Activated CD4-positive, CD25-positive, alpha-beta regulatory T cell treated with anti-CD3 and anti-CD28 coated beads, Interleukin-2, amount 50 U/mL, for 72 hours (primary cell): Measurements from ENCODE around the gene GATAD2A.
"Not testable (repeated sequence)": the region's sequence is repeated elsewhere in the genome, so short reads cannot be mapped to it uniquely, and the experiment has no call there.

Experiments
- DNase-seq: peaks from one replicate; pipeline ENCODE4 v3.0.0; 2021

GATAD2A gene

GRCh38 chr19:19468424-19469050, 63.1 kb downstream of the GATAD2A start:
- no peak for DNase-seq

GRCh38 chr19:19470579-19470978, 65.1 kb downstream of the GATAD2A start:
- no peak for DNase-seq

GRCh38 chr19:19471682-19472081, 66.2 kb downstream of the GATAD2A start:
- no peak for DNase-seq

GRCh38 chr19:19472106-19472505, 66.6 kb downstream of the GATAD2A start:
- DNase-seq, result not testable (repeated sequence)

- no peak for DNase-seq
Measured at GRCh38 chr19:19475015-19475765, 69.7 kb downstream of the GATAD2A start.

DNA sequence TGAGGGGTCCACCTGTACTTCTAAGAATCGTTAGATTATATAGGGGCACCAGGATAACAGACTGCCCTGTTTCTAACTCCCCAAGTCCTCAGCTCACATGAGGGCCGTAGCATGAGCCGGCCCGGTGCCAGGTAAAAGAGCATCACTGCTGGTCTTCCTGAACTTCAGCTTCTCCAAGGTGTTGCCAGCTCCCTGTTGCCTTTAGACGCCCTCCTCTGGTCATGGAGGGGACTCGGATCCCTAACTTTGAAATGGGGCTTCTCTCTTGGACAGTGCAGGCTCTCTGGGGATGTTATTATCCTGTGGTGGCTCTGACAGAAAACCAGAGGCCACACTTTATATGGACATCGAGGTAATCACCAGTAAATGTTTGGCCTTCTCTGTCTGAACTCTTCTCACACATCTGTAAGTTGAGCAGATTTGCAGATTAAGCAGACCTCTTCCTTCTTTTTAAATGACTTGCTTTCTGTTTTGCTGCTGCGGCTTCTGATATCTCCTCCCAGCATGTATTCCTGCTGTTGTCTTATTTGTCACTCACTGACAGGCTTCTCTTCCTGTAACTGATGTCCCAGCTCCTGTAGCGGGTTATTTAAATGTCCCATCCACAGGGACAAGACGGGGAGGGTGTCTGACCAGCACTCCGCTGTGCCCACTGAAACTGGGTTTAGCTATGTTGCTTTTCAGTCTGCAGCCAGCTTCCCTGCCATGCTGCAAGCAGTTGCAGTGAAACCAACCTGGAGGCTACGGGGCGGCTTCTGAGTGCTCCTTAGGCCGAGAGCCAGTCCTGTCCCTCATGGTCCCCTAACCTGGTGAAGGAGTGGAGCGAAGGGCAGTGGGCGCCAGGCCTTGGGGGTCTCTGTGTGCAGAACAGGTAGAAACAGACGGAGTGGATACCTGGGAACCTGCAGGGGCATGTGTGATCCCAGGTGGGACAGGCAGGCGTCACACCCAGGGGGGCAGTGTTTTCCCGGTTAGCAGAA, 70.7 kb downstream of the GATAD2A start:
- DNase-seq, result no peak

DNA sequence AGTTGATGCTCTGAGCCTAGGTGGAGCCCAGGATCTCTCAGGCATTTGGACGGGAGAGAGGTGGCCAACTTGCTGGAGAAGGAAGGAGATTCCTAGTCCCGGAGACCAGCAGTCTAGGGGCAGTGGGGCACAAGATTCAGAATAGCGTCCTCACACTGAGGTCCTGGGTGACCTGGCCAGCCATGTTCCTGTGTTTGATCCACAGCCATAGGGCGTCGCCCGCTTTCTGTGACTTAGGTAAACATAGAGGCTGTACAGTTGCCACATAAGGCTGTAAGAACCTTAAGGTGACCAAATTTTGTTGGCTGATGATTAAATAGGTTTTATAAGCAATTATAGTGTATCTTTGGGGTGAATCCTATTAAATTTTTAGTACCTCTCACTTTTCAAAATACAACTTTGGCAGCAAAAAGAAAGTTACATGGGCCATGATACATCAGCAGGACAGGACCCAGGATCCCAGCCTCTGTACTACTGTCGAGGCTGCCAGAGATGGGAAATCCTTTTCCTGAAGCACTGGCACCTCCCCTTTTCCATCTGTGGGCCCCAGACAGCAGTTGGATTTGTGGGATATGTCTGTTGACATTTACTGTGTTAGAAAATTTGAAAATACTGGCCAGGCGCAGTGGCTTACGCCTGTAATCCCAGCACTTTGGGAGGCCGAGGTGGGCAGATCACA, 72.4 kb downstream of the GATAD2A start:
- DNase-seq, result no peak

DNA sequence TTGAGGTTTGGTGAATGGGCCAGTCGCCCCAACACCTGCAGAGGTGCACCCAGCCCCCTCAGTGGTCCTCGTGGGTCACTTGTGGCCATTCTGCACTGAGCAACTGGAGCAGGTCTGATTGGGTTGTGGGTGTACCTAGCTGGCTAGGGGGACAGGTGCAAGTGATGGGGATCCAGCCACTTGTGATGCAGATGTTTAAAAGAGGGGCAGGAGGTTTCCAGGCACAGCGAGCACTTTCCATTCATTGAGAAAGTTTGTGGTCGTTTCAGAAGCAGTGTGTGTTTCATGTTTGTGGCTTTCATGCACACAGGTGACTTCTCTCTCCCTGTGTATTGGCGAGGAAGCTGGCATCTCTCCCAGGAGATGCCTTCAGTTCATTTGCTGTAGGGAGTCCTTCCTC, 75.2 kb downstream of the GATAD2A start:
- DNase-seq, result no peak

GRCh38 chr19:19482809-19483596, 77.5 kb downstream of the GATAD2A start:
- no peak for DNase-seq

DNA sequence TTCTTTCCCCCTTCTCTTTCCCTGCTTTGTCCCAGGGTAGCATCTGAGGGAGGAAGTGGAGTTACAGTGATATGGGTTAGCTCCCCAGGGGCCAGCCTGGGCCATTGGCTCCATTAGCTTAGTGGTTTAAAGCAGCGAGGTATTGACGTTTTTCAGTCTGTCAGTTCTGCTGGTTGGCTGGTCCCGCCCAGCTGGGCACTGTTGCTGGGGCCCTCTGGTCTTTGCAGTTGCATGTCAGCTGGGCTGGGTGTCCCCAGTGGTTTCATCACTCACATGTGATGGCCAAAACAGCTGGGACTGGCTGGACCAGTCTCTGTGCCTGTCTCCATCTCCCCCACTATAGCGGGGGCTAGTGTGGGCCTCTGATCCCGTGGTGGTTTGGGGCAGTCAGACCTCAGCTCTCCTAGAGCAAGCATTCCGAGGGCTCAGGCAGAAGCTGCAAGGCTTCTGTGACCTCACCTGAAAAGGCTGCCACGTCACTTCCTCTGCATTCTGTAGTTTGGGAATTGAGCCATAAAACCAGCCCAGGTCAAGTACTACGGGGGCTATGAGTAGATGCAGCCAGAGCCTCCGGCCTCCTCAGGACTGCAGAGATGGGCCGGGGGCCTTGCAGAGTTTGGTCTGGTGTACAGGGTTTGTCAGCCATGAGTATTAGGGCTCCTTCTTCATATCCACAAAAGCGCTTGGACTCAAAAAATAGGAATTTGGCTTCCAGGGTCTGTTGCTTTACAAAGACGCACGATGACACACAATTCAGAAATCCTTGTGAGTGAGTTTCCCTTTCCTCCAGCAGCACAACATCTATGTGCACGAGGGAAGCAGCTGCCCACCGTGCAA, 79.9 kb downstream of the GATAD2A start:
- DNase-seq, result no peak

DNA sequence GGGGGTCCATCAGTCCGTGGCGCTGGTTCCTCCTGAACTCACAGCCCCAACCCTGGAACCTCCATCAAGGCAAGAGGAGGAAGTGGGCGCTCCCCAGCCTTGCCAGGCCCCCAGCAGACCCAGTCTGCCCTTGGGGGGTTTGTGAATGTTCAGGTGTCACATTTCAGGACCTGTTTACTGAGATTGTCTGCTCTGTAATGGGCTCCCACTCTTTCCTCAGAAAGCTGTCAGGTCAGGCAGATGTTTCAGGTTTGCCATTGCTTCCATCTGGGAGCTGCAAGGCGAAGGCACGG, 80.5 kb downstream of the GATAD2A start:
- DNase-seq, result no peak

DNA sequence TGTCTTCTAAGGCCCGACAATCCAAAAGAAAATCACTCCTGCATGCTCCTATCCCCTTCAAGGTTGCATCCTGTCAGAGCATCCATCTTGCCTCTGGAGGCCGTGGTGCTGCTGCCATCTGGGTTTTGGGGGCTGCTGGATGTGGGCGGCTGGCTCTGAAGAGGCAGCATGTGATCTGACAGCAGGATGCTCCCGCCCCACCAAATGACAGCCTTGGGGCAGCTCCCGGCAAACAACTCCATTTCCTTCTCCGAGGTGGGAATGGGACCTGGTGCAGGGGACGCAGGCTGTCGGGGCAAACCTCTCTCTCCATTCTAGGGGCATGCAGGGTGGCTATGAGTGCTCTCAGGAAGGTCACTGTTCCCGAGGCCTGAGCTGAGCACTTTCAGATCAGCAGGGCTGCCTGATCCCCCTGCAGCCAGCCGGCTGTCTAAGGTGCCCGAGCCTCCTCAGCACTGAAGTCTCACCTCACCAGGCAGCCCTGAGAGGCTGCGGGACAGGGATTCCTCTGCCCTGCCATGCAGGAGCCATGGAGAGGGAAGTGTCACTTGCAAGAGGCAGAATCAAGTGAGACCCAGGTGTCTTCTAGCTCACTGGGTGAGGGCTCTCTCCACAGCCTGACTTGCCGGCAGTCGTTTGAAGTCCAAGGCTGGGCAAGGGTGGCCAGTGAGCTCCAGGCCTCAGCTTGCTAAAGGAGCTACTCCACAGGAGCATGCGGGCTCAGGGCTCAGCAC, 81.0 kb downstream of the GATAD2A start:
- DNase-seq, result no peak

- DNase-seq, result no peak
Measured at GRCh38 chr19:19487077-19487949, 81.8 kb downstream of the GATAD2A start.

- no peak for DNase-seq
Measured at GRCh38 chr19:19487950-19488874, 82.7 kb downstream of the GATAD2A start.

- DNase-seq, result peak; percentile 80
Measured at GRCh38 chr19:19488875-19489690, 83.6 kb downstream of the GATAD2A start.

- DNase-seq, result no peak
Measured at GRCh38 chr19:19489804-19490204, 84.3 kb downstream of the GATAD2A start.

GRCh38 chr19:19490214-19490968, 84.9 kb downstream of the GATAD2A start:
- DNase-seq, result peak; percentile 75
